IMR-90 (cell line): Measurements from ENCODE around the gene ZDHHC6.

ENCODE experiments used
- CEBPB ChIP-seq: IDR thresholded peaks from 2 replicates; pipeline ENCODE4 v1.6.1; 2012; ENCODE audit warnings: low read depth, low read length, improper control_type of control experiment
- RAD21 ChIP-seq: IDR thresholded peaks from 2 replicates; pipeline ENCODE4 v1.6.1; 2012; ENCODE audit warnings: low read length, improper control_type of control experiment
- RCOR1 ChIP-seq: IDR thresholded peaks from 2 replicates; pipeline ENCODE4 v1.6.1; 2012; ENCODE audit warnings: mild to moderate bottlenecking, low read length, improper control_type of control experiment; ENCODE audit not compliant: insufficient replicate concordance
- TF ChIP-seq, protein P1 (sequence below): conservative IDR thresholded peaks from 2 replicates; pipeline ENCODE4 v1.5.1; 2012; ENCODE audit warnings: mild to moderate bottlenecking, low read depth, low read length, improper control_type of control experiment

DNA sequence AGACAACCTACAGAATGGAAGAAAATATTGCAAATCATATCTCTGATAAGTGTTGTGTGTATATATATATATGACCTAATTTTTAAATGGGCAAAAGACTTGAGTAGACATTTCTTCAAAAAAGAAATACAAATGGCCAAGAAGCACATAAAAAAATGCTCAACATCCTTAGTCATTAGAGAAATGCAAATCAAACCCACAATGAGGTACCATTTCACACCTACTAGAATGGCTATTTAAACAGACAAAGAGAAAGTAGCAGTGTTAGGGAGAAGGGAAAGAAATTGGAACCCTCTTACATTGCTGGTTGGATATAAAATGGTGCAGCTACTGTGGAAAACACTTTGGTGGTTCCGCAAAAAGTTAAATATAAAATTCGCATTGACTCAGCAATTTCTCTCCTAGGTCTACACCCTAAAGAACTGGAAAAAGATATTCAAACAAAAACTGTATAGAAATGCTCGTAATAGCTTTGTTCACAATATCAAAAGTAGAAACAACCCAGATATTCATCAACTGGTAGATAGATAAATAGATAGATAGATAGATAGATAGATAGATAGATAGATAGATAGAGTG is 56.5 kb downstream of the ZDHHC6 start:
- TF ChIP-seq, protein P1, sequence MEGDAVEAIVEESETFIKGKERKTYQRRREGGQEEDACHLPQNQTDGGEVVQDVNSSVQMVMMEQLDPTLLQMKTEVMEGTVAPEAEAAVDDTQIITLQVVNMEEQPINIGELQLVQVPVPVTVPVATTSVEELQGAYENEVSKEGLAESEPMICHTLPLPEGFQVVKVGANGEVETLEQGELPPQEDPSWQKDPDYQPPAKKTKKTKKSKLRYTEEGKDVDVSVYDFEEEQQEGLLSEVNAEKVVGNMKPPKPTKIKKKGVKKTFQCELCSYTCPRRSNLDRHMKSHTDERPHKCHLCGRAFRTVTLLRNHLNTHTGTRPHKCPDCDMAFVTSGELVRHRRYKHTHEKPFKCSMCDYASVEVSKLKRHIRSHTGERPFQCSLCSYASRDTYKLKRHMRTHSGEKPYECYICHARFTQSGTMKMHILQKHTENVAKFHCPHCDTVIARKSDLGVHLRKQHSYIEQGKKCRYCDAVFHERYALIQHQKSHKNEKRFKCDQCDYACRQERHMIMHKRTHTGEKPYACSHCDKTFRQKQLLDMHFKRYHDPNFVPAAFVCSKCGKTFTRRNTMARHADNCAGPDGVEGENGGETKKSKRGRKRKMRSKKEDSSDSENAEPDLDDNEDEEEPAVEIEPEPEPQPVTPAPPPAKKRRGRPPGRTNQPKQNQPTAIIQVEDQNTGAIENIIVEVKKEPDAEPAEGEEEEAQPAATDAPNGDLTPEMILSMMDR, result no peak
- TF ChIP-seq RCOR1 (no peak), RAD21 (no peak), CEBPB (no peak)
